ENCODE results near the gene RDM1.
"Not testable (repeated sequence)": the region's sequence is repeated elsewhere in the genome, so short reads cannot be mapped to it uniquely, and the experiment has no call there.

DNA sequence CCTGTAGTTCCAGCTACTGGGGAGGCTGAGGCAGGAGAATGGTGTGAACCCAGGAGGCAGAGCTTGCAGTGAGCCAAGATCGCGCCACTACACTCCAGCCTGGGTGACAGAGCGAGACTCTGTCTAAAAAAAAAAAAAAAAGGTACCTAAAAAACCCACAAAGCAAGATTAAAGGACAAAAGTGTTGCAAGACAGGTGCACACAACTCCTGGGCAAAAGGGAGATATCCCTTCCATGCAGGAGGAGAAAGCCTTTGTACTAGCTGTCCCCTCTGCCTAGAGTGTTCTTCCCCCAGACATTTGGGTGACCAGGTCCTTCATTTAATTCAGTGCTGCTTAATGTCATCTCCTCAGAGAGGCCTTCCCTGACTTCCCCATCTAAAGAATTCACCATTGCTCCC, 7.9 kb upstream of the RDM1 start:
- TF ChIP-seq, protein P1, sequence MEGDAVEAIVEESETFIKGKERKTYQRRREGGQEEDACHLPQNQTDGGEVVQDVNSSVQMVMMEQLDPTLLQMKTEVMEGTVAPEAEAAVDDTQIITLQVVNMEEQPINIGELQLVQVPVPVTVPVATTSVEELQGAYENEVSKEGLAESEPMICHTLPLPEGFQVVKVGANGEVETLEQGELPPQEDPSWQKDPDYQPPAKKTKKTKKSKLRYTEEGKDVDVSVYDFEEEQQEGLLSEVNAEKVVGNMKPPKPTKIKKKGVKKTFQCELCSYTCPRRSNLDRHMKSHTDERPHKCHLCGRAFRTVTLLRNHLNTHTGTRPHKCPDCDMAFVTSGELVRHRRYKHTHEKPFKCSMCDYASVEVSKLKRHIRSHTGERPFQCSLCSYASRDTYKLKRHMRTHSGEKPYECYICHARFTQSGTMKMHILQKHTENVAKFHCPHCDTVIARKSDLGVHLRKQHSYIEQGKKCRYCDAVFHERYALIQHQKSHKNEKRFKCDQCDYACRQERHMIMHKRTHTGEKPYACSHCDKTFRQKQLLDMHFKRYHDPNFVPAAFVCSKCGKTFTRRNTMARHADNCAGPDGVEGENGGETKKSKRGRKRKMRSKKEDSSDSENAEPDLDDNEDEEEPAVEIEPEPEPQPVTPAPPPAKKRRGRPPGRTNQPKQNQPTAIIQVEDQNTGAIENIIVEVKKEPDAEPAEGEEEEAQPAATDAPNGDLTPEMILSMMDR (IDR thresholded peaks at IDR 0.05; ENCODE audit: low read depth, low read length) = not testable (repeated sequence)
- not testable (repeated sequence) for TF ChIP-seq EZH2phosphoT487 (IDR thresholded peaks at IDR 0.05; ENCODE audit: low read depth)
